K562 treated with DMSO at 1 percent for 12 hours (cell line): ENCODE data around the gene SDHB. TPM values are rescaled to one million over a fixed set of nuclear protein-coding genes. Genes with fewer than 3 reads are reported as not detected.

Experiments
- total RNA-seq: library from RNA; unstranded; fragments of 300-600 nt; gene quantifications from 2 replicates; pipeline ENCODE4 v1.2.3, GENCODE V29; 2022; ENCODE audit not compliant: insufficient read depth

SDHB gene
- total RNA-seq = 199 and 204 TPM in 2 replicates

DNA sequence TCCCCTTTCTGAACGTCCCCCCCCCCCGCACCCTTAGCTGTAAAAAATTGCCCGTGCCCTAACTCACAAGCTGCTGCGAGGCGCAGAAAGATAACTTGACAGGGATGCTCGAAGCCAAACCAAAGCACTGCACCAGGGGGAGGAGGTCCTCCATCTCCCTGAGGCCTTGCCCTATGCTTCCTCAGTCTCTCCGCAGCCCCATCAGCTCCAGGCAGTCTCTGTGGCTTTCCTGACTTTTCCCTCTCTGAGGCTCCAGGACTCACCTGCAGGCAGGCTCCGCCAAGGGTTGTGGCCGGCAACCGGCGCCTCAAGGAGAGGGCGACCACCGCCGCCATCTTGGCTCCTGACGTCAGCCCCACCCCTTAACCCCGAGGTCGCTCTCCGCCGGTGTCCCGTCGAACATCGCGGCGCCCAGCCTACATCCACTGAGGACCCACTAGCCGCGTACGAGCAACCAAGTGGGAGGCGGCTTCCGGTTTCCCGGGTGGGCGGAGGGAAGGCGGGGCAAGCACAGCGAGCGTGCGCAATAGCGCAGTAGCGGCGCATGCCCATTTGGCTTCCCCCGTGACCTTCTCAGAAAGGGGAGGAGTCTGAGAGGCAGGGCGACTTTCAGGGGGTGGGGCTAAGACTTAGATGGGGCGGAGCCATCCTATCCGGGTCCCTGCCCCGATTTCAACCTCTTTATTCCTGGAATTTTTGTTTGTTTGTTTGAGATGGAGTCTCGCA lies at the start of gene SDHB:
SDHB (minus strand) TSS at position 348 of the 726 bp plus-strand sequence; CDS start at position 335, 13 bp downstream.

DNA sequence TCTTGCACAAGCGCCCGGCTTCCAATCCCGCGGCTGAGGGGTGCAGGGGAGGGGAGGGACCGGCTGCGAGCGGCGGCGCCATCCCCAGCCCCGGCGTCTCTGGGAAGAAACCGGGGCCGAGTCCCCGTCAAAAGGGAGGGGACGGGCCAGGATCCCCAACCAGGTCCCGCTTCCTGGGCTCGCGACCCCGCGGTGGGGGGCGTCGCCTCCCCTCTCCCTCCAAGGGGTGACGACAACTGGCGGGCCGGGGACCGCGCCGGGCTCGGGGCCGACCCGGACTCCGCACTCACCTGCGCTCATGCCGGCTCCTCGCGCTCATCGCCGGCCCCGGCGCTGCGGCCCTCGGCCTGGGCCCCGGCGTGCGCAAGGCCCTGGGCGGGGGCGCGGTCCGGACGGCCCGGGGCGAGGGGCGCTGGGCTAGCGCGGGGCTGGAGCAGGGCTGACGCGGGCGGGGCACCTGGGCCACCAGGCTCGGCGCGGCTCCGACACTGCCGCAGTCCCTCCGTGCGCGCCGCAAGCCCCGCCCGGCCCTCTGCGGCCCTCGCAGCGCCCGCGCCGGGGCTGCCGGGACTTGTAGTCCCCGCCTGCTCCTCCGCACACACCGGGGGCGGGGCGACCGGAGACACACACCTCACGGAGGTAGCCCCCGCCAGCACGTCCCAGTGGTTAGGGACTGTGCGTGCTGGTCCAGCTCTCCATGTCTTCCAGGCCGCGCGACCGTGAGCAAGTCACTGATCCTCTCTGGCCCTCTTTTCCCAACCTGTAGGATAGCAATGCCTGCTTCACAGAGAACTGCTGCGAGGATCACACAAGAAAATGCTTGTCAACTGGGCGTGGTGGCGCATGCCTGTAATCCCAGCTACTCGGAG lies 42.2 kb downstream of the SDHB start, which contains the start of gene ATP13A2:
ATP13A2 (minus strand) TSS at position 490 of the 869 bp plus-strand sequence; CDS start at position 300, 190 bp downstream.

DNA sequence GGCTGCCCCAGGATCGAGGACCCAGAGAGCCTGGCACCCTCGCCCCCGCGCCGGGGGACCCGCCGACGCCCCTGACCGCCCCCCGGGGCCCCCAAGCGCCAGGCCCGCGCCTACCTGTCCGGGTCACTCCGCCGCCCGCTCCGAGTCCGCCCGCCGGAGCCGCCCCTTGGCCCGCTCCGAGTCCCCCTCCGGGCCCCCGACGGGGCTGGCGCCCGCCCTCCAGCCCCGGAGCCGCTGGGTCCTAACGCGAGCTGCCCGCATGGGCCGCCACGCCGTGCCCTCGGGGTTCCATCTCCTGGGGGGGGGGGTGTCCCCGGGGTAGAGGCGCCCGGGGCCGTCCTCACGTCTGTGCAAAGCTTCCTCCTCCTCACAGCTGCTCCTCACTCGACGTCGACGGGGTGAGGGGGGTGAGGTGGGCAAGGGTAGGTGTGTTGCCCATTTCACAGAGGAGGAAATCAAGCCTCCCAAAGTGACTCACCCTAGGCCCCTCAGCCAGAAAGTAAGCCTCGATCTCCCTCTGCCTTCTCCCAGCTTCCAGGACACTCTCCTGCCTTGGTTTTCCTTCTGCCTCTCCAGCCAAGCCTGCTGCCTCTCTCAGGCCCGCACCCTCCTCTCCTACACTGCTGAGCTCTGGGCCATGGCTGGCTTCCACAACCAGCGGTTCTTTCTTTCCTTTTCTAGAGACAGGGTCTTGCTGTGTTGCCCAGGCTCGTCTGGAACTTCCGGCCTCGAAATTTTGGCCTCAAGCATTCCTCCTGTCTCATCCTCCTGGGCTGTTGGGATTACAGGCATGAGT lies 73.2 kb downstream of the SDHB start, which contains the start of gene MFAP2:
MFAP2 (minus strand) TSS at position 148 of the 796 bp plus-strand sequence. CDS start 2,347 bp downstream, outside the sequence.

Other genes with a start within 250 kb of the SDHB start
- gene RNU1-2, start 158.1 kb downstream of the SDHB start, total RNA-seq = not detected in 2 replicates
- 9.4 and 17.4 TPM in 2 replicates for gene CROCC, start 132.1 kb downstream of the SDHB start, total RNA-seq
- gene MFAP2, start 73.4 kb downstream of the SDHB start, total RNA-seq = not detected in 2 replicates
- 49.8 and 75.6 TPM in 2 replicates for gene ATP13A2, start 42.1 kb downstream of the SDHB start, total RNA-seq
- gene PADI2, start 65.4 kb upstream of the SDHB start, total RNA-seq = not detected in 2 replicates
- gene PADI1, start 151.1 kb upstream of the SDHB start, total RNA-seq = 0.15 TPM in 1 of 2 replicates, not detected in the other
- 0.19 TPM in 1 of 2 replicates, not detected in the other for gene PADI3, start 195.1 kb upstream of the SDHB start, total RNA-seq